Measurements from ENCODE around the gene MALAT1. TPM values are rescaled to one million over a fixed set of nuclear protein-coding genes. Genes with fewer than 3 reads are reported as not detected.
A peak's percentile ranks its signal among the peaks of the same experiment; 100 is the strongest.

The MALAT1 gene
- total RNA-seq, 1 donor from 2014 or later, result 12,130 TPM

DNA sequence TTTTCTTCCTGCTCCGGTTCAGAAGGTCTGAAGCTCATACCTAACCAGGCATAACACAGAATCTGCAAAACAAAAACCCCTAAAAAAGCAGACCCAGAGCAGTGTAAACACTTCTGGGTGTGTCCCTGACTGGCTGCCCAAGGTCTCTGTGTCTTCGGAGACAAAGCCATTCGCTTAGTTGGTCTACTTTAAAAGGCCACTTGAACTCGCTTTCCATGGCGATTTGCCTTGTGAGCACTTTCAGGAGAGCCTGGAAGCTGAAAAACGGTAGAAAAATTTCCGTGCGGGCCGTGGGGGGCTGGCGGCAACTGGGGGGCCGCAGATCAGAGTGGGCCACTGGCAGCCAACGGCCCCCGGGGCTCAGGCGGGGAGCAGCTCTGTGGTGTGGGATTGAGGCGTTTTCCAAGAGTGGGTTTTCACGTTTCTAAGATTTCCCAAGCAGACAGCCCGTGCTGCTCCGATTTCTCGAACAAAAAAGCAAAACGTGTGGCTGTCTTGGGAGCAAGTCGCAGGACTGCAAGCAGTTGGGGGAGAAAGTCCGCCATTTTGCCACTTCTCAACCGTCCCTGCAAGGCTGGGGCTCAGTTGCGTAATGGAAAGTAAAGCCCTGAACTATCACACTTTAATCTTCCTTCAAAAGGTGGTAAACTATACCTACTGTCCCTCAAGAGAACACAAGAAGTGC, 661 bp upstream of the MALAT1 start:
- Mint-ChIP-seq H3K9me3 (ENCODE audit: low read depth) (no peaks in the 10 kb centered on the region), H3K36me3 (ENCODE audit: low read depth) (no peaks in the 10 kb centered on the region), H3K4me3 (ENCODE audit: unreplicated experiment) (no peak overlapping the region), H3K27me3 (ENCODE audit: low read depth) (no peaks in the 10 kb centered on the region), H3K4me1 (ENCODE audit: low read depth) (peaks cover 37% of the 10 kb centered on the region), H3K27ac (ENCODE audit: unreplicated experiment) (no peak overlapping the region)
- no peak for TF ChIP-seq CTCF (IDR thresholded peaks at IDR 0.05)
- peak; percentile 46 for DNase-seq (ENCODE audit: low spot score)

- no peaks in the 10 kb centered on the region for H3K9me3 Mint-ChIP-seq (ENCODE audit: low read depth)
- peaks cover 32% of the 10 kb centered on the region for H3K4me1 Mint-ChIP-seq (ENCODE audit: low read depth)
- peaks cover 2% of the 10 kb centered on the region for H3K36me3 Mint-ChIP-seq (ENCODE audit: low read depth)
- H3K27me3 Mint-ChIP-seq (ENCODE audit: low read depth), result no peaks in the 10 kb centered on the region
- TF ChIP-seq CTCF (IDR thresholded peaks at IDR 0.05), result no peak
- DNase-seq (ENCODE audit: low spot score), result no peak
- H3K27ac Mint-ChIP-seq (ENCODE audit: unreplicated experiment), result no peak overlapping the region
- no peak overlapping the region for H3K4me3 Mint-ChIP-seq (ENCODE audit: unreplicated experiment)
Measured at GRCh38 chr11:65498727-65498976, 193 bp upstream of the MALAT1 start.

GRCh38 chr11:65499713-65500386, 1.0 kb downstream of the MALAT1 start:
- Mint-ChIP-seq H3K27me3 (ENCODE audit: low read depth) (no peaks in the 10 kb centered on the region), H3K9me3 (ENCODE audit: low read depth) (no peaks in the 10 kb centered on the region), H3K36me3 (ENCODE audit: low read depth) (peaks cover 14% of the 10 kb centered on the region), H3K27ac (ENCODE audit: unreplicated experiment) (no peak overlapping the region), H3K4me3 (ENCODE audit: unreplicated experiment) (no peak overlapping the region), H3K4me1 (ENCODE audit: low read depth) (peaks cover 24% of the 10 kb centered on the region)
- TF ChIP-seq CTCF (IDR thresholded peaks at IDR 0.05), result no peak
- DNase-seq (ENCODE audit: low spot score), result no peak

GRCh38 chr11:65500387-65501185, 1.7 kb downstream of the MALAT1 start:
- no peak for TF ChIP-seq CTCF (IDR thresholded peaks at IDR 0.05)
- H3K27ac Mint-ChIP-seq (ENCODE audit: unreplicated experiment), result no peak overlapping the region
- H3K9me3 Mint-ChIP-seq (ENCODE audit: low read depth), result no peaks in the 10 kb centered on the region
- no peak overlapping the region for H3K4me3 Mint-ChIP-seq (ENCODE audit: unreplicated experiment)
- DNase-seq (ENCODE audit: low spot score), result peak; percentile 28
- peaks cover 27% of the 10 kb centered on the region for H3K4me1 Mint-ChIP-seq (ENCODE audit: low read depth)
- H3K36me3 Mint-ChIP-seq (ENCODE audit: low read depth), result peaks cover 22% of the 10 kb centered on the region
- no peaks in the 10 kb centered on the region for H3K27me3 Mint-ChIP-seq (ENCODE audit: low read depth)

DNA sequence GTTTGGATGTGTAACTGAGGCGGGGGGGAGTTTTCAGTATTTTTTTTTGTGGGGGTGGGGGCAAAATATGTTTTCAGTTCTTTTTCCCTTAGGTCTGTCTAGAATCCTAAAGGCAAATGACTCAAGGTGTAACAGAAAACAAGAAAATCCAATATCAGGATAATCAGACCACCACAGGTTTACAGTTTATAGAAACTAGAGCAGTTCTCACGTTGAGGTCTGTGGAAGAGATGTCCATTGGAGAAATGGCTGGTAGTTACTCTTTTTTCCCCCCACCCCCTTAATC, 2.3 kb downstream of the MALAT1 start:
- Mint-ChIP-seq H3K4me1 (ENCODE audit: low read depth) (peaks cover 27% of the 10 kb centered on the region), H3K4me3 (ENCODE audit: unreplicated experiment) (no peak overlapping the region), H3K36me3 (ENCODE audit: low read depth) (peaks cover 27% of the 10 kb centered on the region), H3K27me3 (ENCODE audit: low read depth) (no peaks in the 10 kb centered on the region), H3K9me3 (ENCODE audit: low read depth) (no peaks in the 10 kb centered on the region), H3K27ac (ENCODE audit: unreplicated experiment) (no peak overlapping the region)
- DNase-seq (ENCODE audit: low spot score), result no peak
- TF ChIP-seq CTCF (IDR thresholded peaks at IDR 0.05), result no peak

All from chondrocyte (in vitro differentiated cells).